Breast epithelium (tissue), 3 donors: ENCODE results near the gene TPBG.

Source experiments
- POLR2A ChIP-seq: fragments of 450-650 bp; IDR thresholded peaks from one replicate; pipeline ENCODE4 v1.6.1; 2016; ENCODE audit warnings: antibody characterized with exemption, mild to moderate bottlenecking, moderate library complexity
- TF ChIP-seq, protein P1 (sequence below), 3 donors: fragments of 450-650 bp; IDR thresholded peaks; one replicate each; pipeline ENCODE4 v1.5.1; 2016 to 2017; ENCODE audit warnings: antibody characterized with exemption in 3 of 3, mild to moderate bottlenecking in 3 of 3, moderate library complexity in 3 of 3

GRCh38 chr6:82333781-82334180 lies 29.8 kb upstream of the TPBG start:
- TF ChIP-seq, protein P1, sequence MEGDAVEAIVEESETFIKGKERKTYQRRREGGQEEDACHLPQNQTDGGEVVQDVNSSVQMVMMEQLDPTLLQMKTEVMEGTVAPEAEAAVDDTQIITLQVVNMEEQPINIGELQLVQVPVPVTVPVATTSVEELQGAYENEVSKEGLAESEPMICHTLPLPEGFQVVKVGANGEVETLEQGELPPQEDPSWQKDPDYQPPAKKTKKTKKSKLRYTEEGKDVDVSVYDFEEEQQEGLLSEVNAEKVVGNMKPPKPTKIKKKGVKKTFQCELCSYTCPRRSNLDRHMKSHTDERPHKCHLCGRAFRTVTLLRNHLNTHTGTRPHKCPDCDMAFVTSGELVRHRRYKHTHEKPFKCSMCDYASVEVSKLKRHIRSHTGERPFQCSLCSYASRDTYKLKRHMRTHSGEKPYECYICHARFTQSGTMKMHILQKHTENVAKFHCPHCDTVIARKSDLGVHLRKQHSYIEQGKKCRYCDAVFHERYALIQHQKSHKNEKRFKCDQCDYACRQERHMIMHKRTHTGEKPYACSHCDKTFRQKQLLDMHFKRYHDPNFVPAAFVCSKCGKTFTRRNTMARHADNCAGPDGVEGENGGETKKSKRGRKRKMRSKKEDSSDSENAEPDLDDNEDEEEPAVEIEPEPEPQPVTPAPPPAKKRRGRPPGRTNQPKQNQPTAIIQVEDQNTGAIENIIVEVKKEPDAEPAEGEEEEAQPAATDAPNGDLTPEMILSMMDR (IDR thresholded peaks at IDR 0.05): no peak
- no peak for TF ChIP-seq POLR2A
